GM10266 (cell line): ENCODE data around the gene EYS.

Experiments used
- DNase-seq: peaks from one replicate; pipeline ENCODE4 v3.0.0; 2012; ENCODE audit errors: extremely low spot score
- TF ChIP-seq, protein P1 (sequence below): IDR thresholded peaks from 2 replicates; pipeline ENCODE4 v1.5.1; 2012; ENCODE audit warnings: mild to moderate bottlenecking, low read depth; ENCODE audit not compliant: control insufficient read depth, insufficient read depth; ENCODE audit errors: missing control alignments

The EYS gene

DNA sequence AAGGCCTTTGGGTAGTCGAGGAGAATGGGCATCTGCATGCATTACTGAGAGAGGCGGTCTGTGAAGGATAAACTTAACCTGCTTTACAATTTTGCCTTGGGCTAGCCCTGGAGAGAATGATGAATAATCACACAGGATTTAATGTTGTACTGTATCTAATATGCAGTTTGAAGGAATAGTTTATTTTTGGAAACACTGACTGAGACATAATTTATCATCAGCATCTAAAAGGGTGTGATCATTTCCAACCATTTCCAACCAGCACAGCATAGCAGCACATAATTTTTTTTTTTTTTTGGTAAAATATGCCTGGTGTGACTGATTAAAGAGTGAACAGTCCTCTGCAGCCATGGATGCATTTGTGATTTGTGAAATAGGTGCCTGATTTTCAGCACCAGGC is 1552.0 kb downstream of the EYS start:
- TF ChIP-seq, protein P1, sequence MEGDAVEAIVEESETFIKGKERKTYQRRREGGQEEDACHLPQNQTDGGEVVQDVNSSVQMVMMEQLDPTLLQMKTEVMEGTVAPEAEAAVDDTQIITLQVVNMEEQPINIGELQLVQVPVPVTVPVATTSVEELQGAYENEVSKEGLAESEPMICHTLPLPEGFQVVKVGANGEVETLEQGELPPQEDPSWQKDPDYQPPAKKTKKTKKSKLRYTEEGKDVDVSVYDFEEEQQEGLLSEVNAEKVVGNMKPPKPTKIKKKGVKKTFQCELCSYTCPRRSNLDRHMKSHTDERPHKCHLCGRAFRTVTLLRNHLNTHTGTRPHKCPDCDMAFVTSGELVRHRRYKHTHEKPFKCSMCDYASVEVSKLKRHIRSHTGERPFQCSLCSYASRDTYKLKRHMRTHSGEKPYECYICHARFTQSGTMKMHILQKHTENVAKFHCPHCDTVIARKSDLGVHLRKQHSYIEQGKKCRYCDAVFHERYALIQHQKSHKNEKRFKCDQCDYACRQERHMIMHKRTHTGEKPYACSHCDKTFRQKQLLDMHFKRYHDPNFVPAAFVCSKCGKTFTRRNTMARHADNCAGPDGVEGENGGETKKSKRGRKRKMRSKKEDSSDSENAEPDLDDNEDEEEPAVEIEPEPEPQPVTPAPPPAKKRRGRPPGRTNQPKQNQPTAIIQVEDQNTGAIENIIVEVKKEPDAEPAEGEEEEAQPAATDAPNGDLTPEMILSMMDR = no peak
- no peak for DNase-seq

DNA sequence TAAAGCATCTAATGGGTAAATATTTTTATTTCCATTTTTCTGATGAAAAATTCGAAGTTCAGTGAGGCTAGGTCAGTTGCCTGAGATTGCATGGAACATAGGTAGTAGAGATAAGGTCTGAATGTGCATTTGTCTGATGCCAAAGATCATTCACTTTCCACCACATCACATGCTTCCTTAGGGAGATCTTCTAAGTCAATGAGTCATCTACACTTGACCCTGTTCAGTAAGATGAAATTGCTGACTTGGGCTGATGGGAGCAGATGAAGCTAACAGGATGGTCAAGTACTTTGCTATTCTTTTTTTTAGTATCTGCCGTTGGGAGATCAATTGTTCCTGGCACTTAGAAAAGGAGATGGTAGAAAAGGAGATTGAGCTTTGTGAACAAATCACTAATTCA is 1560.2 kb downstream of the EYS start:
- no peak for DNase-seq
- TF ChIP-seq, protein P1 = no peak

DNA sequence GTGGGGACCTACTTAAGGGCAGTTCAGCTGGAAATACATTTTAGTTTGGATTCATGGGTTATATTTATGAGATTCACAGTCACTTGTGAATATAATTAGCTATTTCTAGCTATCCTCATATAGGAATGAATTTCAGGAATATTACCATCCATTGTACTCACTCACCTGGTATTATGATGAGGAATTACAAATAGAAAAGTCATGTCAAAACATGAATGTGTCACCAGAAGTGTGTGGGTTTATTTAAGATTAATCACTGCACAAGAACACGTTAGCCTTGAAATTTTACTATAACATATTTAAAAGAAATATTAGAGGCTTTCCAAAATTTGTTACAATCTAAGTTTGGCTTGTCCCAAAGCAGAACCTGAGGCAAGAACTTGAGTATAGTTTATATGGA is 1560.9 kb downstream of the EYS start:
- DNase-seq = no peak
- TF ChIP-seq, protein P1 = no peak

DNA sequence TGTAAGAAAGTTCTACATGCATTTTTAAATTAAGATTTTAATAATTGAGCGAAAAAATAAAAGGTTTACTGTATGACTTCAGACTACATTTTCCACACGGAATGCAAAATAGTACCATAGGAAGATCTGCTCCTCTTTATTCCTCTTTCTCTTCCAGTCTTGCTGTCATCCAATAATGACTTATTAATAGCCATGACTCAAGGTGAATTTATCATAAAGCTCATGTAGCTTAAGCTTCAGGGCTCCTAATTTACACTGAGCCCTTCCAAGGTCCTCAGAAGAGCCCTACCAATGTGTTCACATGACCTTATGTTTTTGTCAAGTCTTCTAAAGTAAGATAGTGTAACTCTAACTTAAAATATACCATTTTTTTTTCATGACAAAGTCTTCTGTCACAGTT is 1561.4 kb downstream of the EYS start:
- DNase-seq = no peak
- TF ChIP-seq, protein P1 = no peak

DNA sequence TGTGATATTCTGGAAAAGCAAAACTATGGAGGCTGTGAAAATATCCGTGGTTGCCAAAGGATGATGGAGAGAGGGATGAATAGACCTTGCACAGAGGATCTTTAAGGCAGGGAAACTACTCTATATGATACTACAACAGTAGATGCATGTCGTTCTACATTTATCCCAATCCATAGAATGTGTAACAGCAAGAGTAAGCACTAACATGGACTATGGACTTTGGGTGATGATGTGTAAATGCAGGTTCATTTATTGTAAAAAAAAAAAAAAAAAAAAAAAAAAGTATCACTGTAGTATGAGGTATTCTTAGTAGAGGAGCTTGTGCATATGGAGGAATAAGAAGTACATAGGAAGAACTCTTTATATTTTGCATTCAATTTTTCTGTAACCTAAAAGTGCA is 1563.9 kb downstream of the EYS start:
- no peak for DNase-seq
- TF ChIP-seq, protein P1 = no peak

DNA sequence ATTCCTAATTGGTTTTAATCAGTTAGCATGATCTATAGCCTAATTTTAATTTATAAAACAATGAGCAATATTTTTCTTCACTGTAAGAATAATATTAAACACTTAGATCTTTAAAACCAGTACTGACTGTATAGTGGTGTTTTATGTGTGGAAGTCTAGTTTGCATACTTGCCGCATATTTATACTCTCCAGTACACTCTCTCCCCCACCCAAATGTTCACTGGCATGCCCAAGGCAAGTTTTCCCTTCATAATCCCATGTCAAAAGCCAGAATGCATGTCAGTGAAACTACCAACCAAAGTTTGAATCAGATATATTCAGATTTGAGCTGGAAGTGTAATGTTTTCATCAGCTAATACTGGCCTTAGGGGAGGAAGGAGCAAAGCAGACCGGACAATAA is 1565.3 kb downstream of the EYS start:
- DNase-seq = no peak
- TF ChIP-seq, protein P1 = no peak

DNA sequence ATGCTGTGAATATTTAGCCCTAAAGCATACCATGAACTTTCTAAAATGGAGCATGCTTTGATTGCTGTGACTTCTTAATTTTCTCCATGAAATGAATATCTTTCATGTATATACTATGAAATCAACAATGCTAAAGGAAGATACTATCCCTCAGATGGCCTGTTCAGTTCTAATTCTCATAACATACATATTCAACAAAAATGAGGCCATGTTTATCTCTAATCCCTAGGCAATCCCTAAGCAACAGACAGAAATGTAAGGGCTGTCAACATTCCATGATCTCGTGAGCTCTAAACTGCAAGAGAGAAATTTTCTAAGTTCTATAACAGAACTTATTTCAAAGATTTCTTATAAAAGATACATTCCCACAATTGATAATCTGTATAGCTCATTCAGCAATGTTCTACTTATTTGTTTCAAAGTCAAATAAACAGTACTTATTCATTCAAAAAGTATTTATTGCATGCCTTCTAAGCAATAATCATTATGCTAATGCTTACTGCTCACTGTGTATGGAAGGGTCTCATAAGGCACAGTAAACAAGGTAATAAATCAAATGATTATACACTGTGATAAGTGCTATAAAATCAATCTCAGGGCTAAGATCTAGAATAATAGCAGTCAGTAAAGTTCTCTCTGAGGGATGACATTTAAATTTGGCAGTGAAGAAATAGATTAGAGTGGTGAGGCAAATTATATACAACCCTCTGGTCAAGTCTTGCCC is 1578.6 kb downstream of the EYS start:
- TF ChIP-seq, protein P1 = no peak
- no peak for DNase-seq
